Skeletal muscle tissue (tissue), 4 donors: ENCODE results near the gene SLA2. TPM values are rescaled to one million over a fixed set of nuclear protein-coding genes. Genes with fewer than 3 reads are reported as not detected.
"Not testable (repeated sequence)": the region's sequence is repeated elsewhere in the genome, so short reads cannot be mapped to it uniquely, and the experiment has no call there.

ENCODE experiments used
- H3K27ac ChIP-seq: one replicate; pipeline ENCODE4 v1.7.0; 2013; ENCODE audit warnings: mild to moderate bottlenecking, low read depth, low read length, inconsistent platforms
- H3K27me3 ChIP-seq, 3 donors: one replicate each; pipeline ENCODE4 v1.7.0; 2013; ENCODE audit warnings: low read length in 3 of 3; ENCODE audit not compliant: control insufficient read depth in 3 of 3, insufficient read depth in 3 of 3
- H3K36me3 ChIP-seq, 3 donors: one replicate each; pipeline ENCODE4 v1.7.0; 2013; ENCODE audit warnings: low read length in 3 of 3; ENCODE audit not compliant: control insufficient read depth in 3 of 3, insufficient read depth in 3 of 3
- H3K4me1 ChIP-seq, 3 donors: one replicate each; pipeline ENCODE4 v1.7.0; 2013; ENCODE audit warnings: low read length in 3 of 3, mild to moderate bottlenecking in 3 of 3; ENCODE audit not compliant: control insufficient read depth in 3 of 3, insufficient read depth in 3 of 3
- H3K4me3 ChIP-seq, 3 donors: one replicate each; pipeline ENCODE4 v1.7.0; 2013; ENCODE audit warnings: low read length in 3 of 3
- H3K9ac ChIP-seq, 3 donors: one replicate each; pipeline ENCODE4 v1.7.0; 2013; ENCODE audit warnings: low read length in 3 of 3, mild to moderate bottlenecking in 3 of 3, moderate library complexity in 2 of 3, low read depth in 1 of 3
- H3K9me3 ChIP-seq, 3 donors: one replicate each; pipeline ENCODE4 v1.7.0; 2013; ENCODE audit warnings: low read length in 3 of 3; ENCODE audit not compliant: control insufficient read depth in 3 of 3
- total RNA-seq: library from RNA; depleted of rRNA; stranded (reverse); fragments of >200 nt; gene quantifications from one replicate; pipeline ENCODE4 v1.2.3, GENCODE V29; 2014
- donor health status: Osteomylitis.

SLA2 gene
- total RNA-seq, 1 donor from 2014 or later, result not detected

GRCh38 chr20:36614781-36615557 lies 31.0 kb downstream of the SLA2 start:
- Histone ChIP-seq H3K9ac (no peak overlapping the region), H3K4me1 (no peaks in the 10 kb centered on the region), H3K27me3 (no peaks in the 10 kb centered on the region), H3K27ac (no peak overlapping the region), H3K4me3 (no peak overlapping the region), H3K9me3 (no peaks in the 10 kb centered on the region), H3K36me3 (peaks cover 39 to 49% (median 46%) of the 10 kb centered on the region in 3 donors)

DNA sequence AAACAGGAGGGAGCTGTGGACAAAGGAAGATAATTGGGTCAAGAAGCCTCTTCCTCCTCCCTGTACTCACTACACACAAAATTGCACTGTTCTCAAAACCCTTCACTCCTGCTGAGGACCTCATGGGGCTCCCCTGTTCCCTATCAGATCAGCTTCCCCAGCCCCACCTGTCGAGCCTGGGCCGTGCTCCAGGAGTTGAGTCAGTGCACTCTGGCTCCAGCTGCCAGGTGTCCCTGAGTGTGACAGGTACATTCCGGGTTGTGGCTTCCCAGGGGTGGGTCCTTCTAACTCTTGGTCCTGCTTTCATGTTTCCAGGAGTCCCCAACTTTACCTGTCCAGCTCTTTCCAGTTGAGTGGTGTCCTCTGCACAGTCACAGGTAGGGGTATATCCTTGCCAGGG lies 32.0 kb downstream of the SLA2 start:
- H3K9ac ChIP-seq, result peak overlapping the region in 1 of 3 donors; percentile 16
- H3K4me3 ChIP-seq, result no peak overlapping the region
- peaks cover 46 to 57% (median 55%) of the 10 kb centered on the region in 3 donors for H3K36me3 ChIP-seq
- no peaks in the 10 kb centered on the region for H3K9me3 ChIP-seq
- no peak overlapping the region for H3K27ac ChIP-seq
- no peaks in the 10 kb centered on the region for H3K4me1 ChIP-seq
- no peaks in the 10 kb centered on the region for H3K27me3 ChIP-seq

- Histone ChIP-seq H3K36me3 (peaks cover 57 to 65% (median 63%) of the 10 kb centered on the region in 3 donors), H3K4me3 (no peak overlapping the region), H3K9me3 (no peaks in the 10 kb centered on the region), H3K27ac (no peak overlapping the region), H3K4me1 (peaks cover 9 to 10% (median 9%) of the 10 kb centered on the region in 3 donors), H3K27me3 (no peaks in the 10 kb centered on the region), H3K9ac (no peak overlapping the region)
These were observed 34.4 kb downstream of the SLA2 start for GRCh38 chr20:36611625-36612024.

DNA sequence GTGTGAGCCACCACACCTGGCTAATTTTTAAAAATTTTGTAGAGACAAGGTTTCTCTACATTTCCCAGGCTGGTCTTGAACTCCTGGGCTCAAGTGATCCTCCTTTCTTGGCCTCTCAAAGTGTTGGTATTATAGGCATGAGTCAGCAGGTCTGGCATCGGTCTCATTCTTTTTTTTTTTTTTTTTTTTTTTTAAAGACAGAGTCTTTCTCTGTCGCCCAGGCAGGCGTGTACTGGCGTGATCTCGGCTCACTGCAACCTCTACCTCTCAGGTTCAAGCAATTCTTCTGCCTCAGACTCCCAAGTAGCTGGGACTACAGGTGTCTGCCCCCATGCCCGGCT lies 37.6 kb downstream of the SLA2 start:
- H3K27ac ChIP-seq, H3K27me3 ChIP-seq, H3K4me3 ChIP-seq: not testable (repeated sequence)

GRCh38 chr20:36607586-36608387 lies 38.2 kb downstream of the SLA2 start:
- Histone ChIP-seq H3K4me1 (peaks cover 18 to 22% (median 21%) of the 10 kb centered on the region in 3 donors), H3K36me3 (peaks cover 32 to 42% (median 39%) of the 10 kb centered on the region in 3 donors), H3K9ac (peak overlapping the region in 1 of 3 donors; percentile 96), H3K27ac (no peak overlapping the region), H3K9me3 (no peaks in the 10 kb centered on the region), H3K27me3 (no peaks in the 10 kb centered on the region), H3K4me3 (peak overlapping the region in 2 of 3 donors; percentile 4 to 16)

More for the DNA sequence above, 37.6 kb downstream of the SLA2 start:
- Histone ChIP-seq H3K36me3 (peaks cover 38 to 45% (median 43%) of the 10 kb centered on the region in 3 donors), H3K4me1 (peaks cover 18 to 22% (median 21%) of the 10 kb centered on the region in 3 donors)
- H3K9me3 ChIP-seq, H3K9ac ChIP-seq: not testable (repeated sequence)

DNA sequence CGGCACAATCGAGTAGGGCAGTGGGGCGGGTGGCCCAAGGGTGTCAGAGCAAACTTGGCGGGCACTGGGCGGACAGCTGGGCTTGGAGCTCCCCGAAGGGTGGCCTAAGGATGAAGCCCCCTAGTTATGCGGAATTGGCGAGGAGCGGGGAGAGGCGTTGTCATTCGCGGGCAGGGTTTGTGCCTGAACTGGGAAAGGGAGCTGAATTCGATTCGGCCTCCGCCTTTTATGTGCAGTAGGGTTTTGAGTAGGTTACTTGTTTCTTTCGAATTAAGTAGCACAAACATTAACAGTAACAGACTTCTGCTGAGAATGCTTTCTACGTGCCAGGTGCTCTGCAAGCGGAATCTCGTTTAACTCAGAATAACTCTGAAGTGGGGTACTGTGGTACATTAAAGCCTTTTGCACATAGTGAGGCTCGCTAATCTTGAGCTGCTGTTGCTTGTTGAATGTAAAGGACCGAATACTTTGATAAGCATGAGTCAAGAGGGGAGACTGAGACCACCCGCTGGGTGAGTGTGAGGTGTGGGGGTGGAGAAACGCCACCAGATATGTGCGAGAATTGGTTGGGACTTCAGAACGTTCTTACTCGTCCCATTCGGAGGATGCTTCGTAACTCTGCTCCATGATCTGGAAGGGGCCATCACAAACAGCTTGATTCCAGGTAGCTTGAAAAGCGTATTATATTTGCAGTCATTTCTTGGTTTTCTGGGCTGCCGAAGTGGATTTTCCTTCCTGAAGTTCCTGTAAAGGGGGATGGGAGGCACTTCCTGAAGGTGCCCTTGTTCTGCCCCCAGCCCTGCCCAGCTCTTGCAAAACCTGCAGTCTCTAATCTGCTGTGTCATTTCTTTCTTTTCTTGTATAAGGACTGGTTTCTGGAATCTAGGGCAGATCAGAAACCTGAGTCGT lies 39.6 kb downstream of the SLA2 start:
- Histone ChIP-seq H3K9me3 (no peaks in the 10 kb centered on the region), H3K4me3 (peak overlapping the region; percentile 84 to 93 (median 92)), H3K4me1 (peaks cover 18 to 22% (median 21%) of the 10 kb centered on the region in 3 donors), H3K36me3 (peaks cover 19 to 29% (median 26%) of the 10 kb centered on the region in 3 donors), H3K27ac (peak overlapping the region; percentile 93), H3K27me3 (no peaks in the 10 kb centered on the region), H3K9ac (peak overlapping the region; percentile 79 to 96 (median 96))

- Histone ChIP-seq H3K9me3 (no peaks in the 10 kb centered on the region), H3K27ac (peak within 1 kb of the TSS; percentile 93), H3K4me3 (peak within 1 kb of the TSS; percentile 84 to 93 (median 92)), H3K9ac (peak within 1 kb of the TSS; percentile 81 to 96 (median 96)), H3K4me1 (peaks cover 18 to 22% (median 21%) of the 10 kb centered on the region in 3 donors), H3K36me3 (peaks cover 18 to 23% (median 22%) of the 10 kb centered on the region in 3 donors), H3K27me3 (no peaks in the 10 kb centered on the region)
These were observed 40.4 kb downstream of the SLA2 start, which contains the start of gene RAB5IF for GRCh38 chr20:36605399-36606157. TSS of gene RAB5IF (plus strand) at chr20:36605779. CDS start at chr20:36605952, 173 bp downstream.

DNA sequence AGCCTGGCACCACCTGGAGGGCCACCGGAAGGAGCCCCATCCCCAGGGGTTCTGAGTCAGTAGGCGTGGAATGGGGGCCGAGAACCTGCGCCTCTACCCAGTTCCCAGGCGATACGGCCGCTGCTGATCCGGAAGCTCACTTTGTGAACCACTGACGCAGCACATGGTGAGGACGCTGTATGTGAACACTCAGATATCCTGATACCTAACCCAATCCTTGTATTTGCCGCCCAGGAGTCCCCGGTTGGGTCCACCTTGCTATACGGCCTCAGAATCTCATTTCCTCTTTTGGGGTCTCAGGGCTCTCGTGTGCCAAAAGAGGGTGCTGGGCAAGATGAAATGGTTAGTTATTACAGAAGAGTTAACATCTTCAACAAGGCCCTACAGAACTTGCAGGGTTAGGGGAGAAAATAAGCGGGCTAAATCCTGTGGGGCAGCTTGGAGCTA lies 41.0 kb downstream of the SLA2 start:
- H3K4me3 ChIP-seq, result peak overlapping the region; percentile 76 to 86 (median 77)
- no peaks in the 10 kb centered on the region for H3K9me3 ChIP-seq
- H3K27me3 ChIP-seq, result no peaks in the 10 kb centered on the region
- H3K9ac ChIP-seq, result peak overlapping the region; percentile 81 to 92 (median 87)
- peaks cover 18 to 22% (median 21%) of the 10 kb centered on the region in 3 donors for H3K4me1 ChIP-seq
- H3K36me3 ChIP-seq, result peaks cover 14 to 19% (median 19%) of the 10 kb centered on the region in 3 donors
- H3K27ac ChIP-seq, result peak overlapping the region; percentile 93

DNA sequence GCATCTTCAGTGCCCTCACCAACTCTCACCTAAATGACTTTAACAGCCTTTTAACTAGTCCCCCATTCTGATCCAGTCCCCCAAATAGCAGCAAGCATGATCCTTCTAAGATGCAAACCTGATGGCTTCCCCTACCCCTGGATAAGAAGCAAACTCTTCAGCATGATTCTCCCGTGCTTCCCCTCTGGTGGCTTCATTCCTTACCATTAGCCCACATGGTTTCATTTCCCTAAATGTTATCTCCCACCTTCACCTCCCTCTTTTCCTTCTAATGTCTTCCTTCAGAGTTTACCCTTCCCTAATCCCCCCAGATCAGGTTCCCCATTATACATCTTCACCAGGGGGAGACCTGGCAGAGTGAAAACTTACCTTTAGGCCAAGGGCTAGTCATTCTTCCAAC lies 44.5 kb downstream of the SLA2 start:
- Histone ChIP-seq H3K4me3 (no peak overlapping the region), H3K9ac (no peak overlapping the region), H3K27me3 (no peaks in the 10 kb centered on the region), H3K36me3 (peaks cover 0 to 2% (median 0%) of the 10 kb centered on the region in 3 donors), H3K27ac (no peak overlapping the region), H3K9me3 (no peaks in the 10 kb centered on the region), H3K4me1 (peaks cover 8 to 12% (median 10%) of the 10 kb centered on the region in 3 donors)
